ENCODE measurements around the gene PLEKHJ1. TPM values are rescaled to one million over a fixed set of nuclear protein-coding genes. Genes with fewer than 3 reads are reported as not detected.
A peak's percentile ranks its signal among the peaks of the same experiment; 100 is the strongest.

PLEKHJ1 gene
- polyA plus RNA-seq, 2 of the 4 experiments (the other 2 are of a cell fraction) = 19.9 to 33.9 TPM

DNA sequence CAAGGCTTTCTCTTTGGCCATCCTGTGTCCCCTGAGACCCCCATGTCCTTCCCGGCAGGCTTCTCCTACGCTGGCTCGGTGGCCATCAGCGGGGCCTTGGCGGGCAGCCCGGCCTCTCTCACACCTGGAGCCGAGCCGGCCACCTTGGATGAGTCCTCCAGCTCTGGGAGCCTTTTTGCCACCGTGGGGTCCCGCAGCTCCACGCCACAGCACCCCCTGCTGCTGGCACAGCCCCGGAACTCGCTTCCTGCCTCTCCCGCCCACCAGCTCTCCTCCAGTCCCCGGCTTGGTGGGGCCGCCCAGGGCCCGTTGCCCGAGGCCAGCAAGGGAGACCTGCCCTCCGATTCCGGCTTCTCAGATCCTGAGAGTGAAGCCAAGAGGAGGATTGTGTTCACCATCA is 14.2 kb downstream of the PLEKHJ1 start:
- FAIRE-seq (no peak), DNase-seq (ENCODE audit: low read depth in 1 of 2, low spot score in 1 of 2) (no peak), ATAC-seq (peak in 1 of 2 experiments; percentile 25; a peak in 2 of 6 replicates)
- peak overlapping the region in 1 of 2 experiments; percentile 50; a peak in 3 of 6 replicates for H3K27ac ChIP-seq
- ChIA-PET CTCF (interaction anchor here (0.9 to 2.7 kb wide), 5 partner anchors 9 to 68 kb away, joined by 3 to 9 read pairs (median 4); partner anchors contain the start of gene PLEKHJ1), POLR2A (no interaction called here)
- 90% methylated on average over 7 of the region's 20 CpGs for WGBS (ENCODE audit: missing lambda C conversion rate)
- no peaks in the 10 kb centered on the region for H3K9me3 ChIP-seq
- H3K4me1 ChIP-seq = peaks cover 12% of the 10 kb centered on the region; the same call in 2 of the 3 replicates
- H3K4me2 ChIP-seq = no peak overlapping the region
- no peak overlapping the region for H3K4me3 ChIP-seq
- TF ChIP-seq BHLHE40 (IDR thresholded peaks at IDR 0.05; ENCODE audit: low read depth, low read length) (no peak), NR3C1 (IDR thresholded peaks at IDR 0.05) (no peak), CHD2 (IDR thresholded peaks at IDR 0.05; ENCODE audit: low read length, partially characterized antibody) (no peak), MAFK (IDR thresholded peaks at IDR 0.05; ENCODE audit: partially characterized antibody) (no peak), ZFP36 (IDR thresholded peaks at IDR 0.05; ENCODE audit: borderline replicate concordance, partially characterized antibody) (no peak), HOXA7 (CRISPR knock-in tag; IDR thresholded peaks at IDR 0.05) (no peak), RARB (CRISPR knock-in tag; IDR thresholded peaks at IDR 0.05) (no peak), SMC3 (IDR thresholded peaks at IDR 0.05) (peak; percentile 24; the same call in 1 of the 3 replicates), TFCP2L1 (CRISPR knock-in tag; IDR thresholded peaks at IDR 0.05) (no peak), PHF8 (IDR thresholded peaks at IDR 0.05; ENCODE audit: borderline replicate concordance, low read depth) (no peak), RAD21 (conservative IDR thresholded peaks at IDR 0.05 in 1 of 2, IDR thresholded peaks at IDR 0.05 in 1 of 2) (peak; percentile 7 to 20; a peak in 1 of 5 replicates), SREBF2 (IDR thresholded peaks at IDR 0.05) (no peak), ZNF302 (CRISPR knock-in tag; IDR thresholded peaks at IDR 0.05) (no peak), EHMT2 (IDR thresholded peaks at IDR 0.05; ENCODE audit: low read depth) (no peak), RCOR1 (IDR thresholded peaks at IDR 0.05; ENCODE audit: low read depth, low read length) (no peak)

- 70% methylated on average over 13 of the region's 20 CpGs for WGBS (ENCODE audit: missing lambda C conversion rate)
- peak; percentile 22 to 54; a peak in 3 of 6 replicates for ATAC-seq
- peak in 1 of 2 experiments; percentile 30 for DNase-seq (ENCODE audit: low read depth in 1 of 2, low spot score in 1 of 2)
- no peak for TF ChIP-seq TFCP2L1 (CRISPR knock-in tag; IDR thresholded peaks at IDR 0.05)
- no peak for TF ChIP-seq CBX8 (IDR thresholded peaks at IDR 0.05)
- TF ChIP-seq ELK1 (IDR thresholded peaks at IDR 0.05; ENCODE audit: low read depth, low read length) = no peak
- no peak for TF ChIP-seq MYC (IDR thresholded peaks at IDR 0.05; ENCODE audit: borderline replicate concordance, low read length)
- no peak for TF ChIP-seq ATOH8 (CRISPR knock-in tag; IDR thresholded peaks at IDR 0.05; ENCODE audit: low read depth)
- no peak for TF ChIP-seq HOXB13 (CRISPR knock-in tag; IDR thresholded peaks at IDR 0.05; ENCODE audit: low read depth)
- TF ChIP-seq KDM5A (IDR thresholded peaks at IDR 0.05) = no peak
- POLR2A ChIA-PET = no interaction called here
- no peak for FAIRE-seq
- Histone ChIP-seq H3K4me1 (peaks cover 12% of the 10 kb centered on the region; the same call in 2 of the 3 replicates), H3K4me2 (0 out of 3 replicates have a peak overlapping the region, but pooled peaks have one; percentile 12), H3K27ac (peak overlapping the region; percentile 8 to 50; a peak in 4 of 6 replicates), H3K4me3 (no peak overlapping the region), H3K9me3 (no peaks in the 10 kb centered on the region)
- CTCF ChIA-PET = interaction anchor here (0.6 to 2.7 kb wide), 5 partner anchors 8 to 80 kb away, joined by 3 to 9 read pairs (median 5); no protein-coding TSS in a partner anchor
Observed at GRCh38 chr19:2221250-2221831, 14.8 kb downstream of the PLEKHJ1 start.

DNA sequence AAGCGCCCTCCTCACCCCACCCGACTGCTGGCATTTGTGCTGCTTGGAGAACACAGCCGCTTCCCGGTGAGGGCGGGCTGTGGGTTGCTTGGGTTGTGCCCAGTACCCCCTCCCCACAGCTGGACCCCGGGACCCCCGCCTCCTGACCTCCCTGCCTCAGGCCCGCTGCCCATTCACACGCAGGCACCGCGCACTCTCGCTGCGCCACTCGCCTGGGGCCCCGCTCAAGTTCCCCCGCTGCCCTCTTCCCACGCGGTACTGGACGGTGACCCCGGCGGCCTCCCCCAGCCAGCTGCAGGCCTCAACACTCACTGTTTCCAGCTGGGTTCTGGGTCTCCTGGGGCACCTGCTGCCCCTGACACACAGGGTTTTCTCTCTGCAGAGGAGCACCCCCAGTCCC is 16.4 kb downstream of the PLEKHJ1 start:
- H3K27ac ChIP-seq = no peak overlapping the region
- no peak for ATAC-seq
- WGBS (ENCODE audit: missing lambda C conversion rate) = over 99% methylated on average over 18 of the region's 21 CpGs
- no peak for DNase-seq (ENCODE audit: low read depth in 1 of 2, low spot score in 1 of 2)
- FAIRE-seq = no peak
- POLR2A ChIA-PET = no interaction called here
- CTCF ChIA-PET = no interaction called here
- H3K4me3 ChIP-seq = no peak overlapping the region
- peaks cover 12% of the 10 kb centered on the region; the same call in 2 of the 3 replicates for H3K4me1 ChIP-seq
- H3K4me2 ChIP-seq = no peak overlapping the region
- H3K9me3 ChIP-seq = no peaks in the 10 kb centered on the region
- TF ChIP-seq RFX5 (IDR thresholded peaks at IDR 0.05) (no peak), ZFP36 (IDR thresholded peaks at IDR 0.05; ENCODE audit: borderline replicate concordance, partially characterized antibody) (no peak), HOXB13 (CRISPR knock-in tag; IDR thresholded peaks at IDR 0.05; ENCODE audit: low read depth) (no peak)

Data from A549 (cell line).